Neural cell (in vitro differentiated cells): ENCODE measurements around the gene ARGLU1. TPM values are rescaled to one million over a fixed set of nuclear protein-coding genes. Genes with fewer than 3 reads are reported as not detected.

Source experiments
- polyA plus RNA-seq: library from polyadenylated mRNA; depleted of rRNA; stranded (reverse); fragments of >200 nt; gene quantifications from 2 replicates; pipeline ENCODE4 v1.2.3, GENCODE V29; 2014

Gene ARGLU1
- polyA plus RNA-seq, 1 donor from 2014 or later, result 967 TPM

Other genes starting within 250 kb of the ARGLU1 start
- gene EFNB2, start 32.5 kb downstream of the ARGLU1 start, polyA plus RNA-seq, result 52.0 and 53.1 TPM in 2 replicates